G401.6 (cell line): ENCODE data around the gene ZNF408.

ENCODE experiments used
- FAIRE-seq: peaks from 2 replicates; lab custom pipeline; 2012; peaks lifted over from hg19 to GRCh38; lab: Jason Lieb, UNC

The ZNF408 gene

DNA sequence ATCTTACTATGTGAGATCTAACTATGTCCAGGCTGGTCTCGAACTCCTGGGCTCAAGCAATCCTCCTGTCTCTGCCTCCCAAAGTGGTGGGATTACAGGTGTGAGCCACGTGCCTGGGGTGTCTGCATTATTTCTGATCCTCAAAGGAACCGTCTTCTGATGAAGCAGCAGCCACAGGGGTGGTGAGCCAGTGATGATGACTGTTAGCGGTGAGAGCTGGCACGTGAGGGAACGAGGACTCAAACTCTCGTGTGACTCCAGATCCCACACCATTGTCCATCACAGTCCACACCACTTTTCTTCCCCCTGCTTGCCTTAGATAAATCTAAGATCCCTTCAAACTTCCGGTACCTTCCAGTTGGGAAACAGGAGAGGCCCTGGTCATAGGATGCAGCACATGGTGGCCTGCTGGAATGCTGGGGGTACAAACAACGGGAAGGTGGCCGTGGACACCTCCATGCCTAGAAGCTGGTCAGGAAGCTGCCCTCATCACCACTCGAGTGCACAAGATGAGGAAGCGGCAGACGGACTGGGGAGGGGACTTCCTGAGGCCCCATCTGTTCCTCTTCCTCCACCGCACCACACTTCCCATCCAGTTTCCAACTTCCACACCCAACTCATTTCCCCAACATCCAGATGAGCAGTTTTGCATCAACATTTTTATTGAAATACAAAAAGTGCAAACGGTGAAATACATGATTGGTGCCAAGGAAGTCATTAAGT, 24.2 kb upstream of the ZNF408 start:
- no peak for FAIRE-seq

DNA sequence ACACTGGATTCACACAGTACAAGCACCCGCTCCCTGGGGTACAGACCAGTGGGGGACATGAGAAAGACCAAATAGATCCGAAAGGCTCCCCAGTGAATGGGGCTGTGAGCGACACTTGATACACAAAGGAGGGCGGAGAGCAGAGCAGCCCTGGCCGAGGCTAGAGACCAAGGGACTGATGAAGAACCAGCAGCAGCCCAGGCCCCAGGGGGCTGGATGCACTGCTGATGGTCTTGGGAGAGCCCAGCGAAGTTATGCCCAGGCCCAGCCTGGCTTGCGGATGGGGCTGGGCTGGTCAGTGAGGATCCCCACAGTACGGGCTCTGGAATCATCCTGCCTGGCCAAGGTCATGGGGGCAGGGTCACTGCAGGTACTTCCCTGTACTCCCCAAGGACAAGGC, 23.7 kb upstream of the ZNF408 start:
- FAIRE-seq: no peak

DNA sequence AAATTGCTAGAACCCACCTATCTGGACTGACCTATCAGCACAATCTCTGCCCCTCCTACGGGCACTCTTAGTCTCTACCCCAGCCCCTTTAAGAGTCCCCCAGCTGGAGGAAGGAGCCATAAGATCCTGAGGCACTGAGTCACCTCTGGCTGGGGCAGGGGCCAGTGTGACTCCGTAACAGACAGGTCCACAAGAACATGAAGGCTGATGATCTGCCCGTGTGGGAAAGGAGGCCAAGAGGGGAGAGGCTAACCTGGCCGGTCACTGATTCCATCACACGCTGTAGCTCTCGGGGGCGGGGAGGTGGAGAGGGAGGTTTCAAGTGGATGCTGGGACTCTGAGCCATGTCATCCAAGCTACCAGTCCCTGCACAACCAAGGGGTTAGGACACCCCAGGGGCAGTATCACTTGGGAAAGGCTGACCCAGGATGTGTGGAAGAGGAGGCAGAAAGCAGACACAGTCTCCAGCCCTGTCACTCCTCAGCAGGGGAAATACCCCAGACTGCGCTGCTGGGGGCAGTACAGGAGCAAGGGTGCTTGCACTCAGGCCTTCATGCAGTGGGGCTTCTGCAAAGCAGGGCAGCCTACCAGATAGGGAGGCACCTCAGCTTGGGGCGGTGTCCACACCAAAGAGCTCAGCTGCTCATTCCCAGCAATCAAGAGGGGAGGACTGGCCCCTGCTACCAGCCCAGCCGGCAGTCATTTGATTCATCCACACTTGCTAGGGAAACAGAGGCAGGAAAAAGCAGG, 22.7 kb upstream of the ZNF408 start:
- FAIRE-seq: no peak

DNA sequence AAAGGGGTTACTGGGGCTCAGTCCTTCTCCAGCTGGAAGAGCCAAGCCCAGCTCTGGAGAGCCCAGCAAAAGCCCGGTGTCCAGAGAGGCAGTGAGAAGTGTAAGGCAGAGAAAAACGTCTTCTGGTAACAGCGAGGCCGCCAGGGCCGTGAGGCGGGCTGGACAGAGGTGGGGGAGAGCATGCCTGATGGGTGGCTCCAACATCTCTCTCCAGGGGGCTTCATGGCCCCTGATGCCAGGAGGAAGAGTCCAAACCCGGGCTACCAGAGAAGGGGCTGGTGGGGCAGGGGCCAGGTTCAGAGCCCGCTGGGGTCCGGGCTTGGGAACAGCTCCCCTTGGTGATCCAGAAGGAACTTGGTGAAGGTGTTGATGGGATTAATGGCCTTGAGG, 22.1 kb upstream of the ZNF408 start:
- FAIRE-seq: no peak

DNA sequence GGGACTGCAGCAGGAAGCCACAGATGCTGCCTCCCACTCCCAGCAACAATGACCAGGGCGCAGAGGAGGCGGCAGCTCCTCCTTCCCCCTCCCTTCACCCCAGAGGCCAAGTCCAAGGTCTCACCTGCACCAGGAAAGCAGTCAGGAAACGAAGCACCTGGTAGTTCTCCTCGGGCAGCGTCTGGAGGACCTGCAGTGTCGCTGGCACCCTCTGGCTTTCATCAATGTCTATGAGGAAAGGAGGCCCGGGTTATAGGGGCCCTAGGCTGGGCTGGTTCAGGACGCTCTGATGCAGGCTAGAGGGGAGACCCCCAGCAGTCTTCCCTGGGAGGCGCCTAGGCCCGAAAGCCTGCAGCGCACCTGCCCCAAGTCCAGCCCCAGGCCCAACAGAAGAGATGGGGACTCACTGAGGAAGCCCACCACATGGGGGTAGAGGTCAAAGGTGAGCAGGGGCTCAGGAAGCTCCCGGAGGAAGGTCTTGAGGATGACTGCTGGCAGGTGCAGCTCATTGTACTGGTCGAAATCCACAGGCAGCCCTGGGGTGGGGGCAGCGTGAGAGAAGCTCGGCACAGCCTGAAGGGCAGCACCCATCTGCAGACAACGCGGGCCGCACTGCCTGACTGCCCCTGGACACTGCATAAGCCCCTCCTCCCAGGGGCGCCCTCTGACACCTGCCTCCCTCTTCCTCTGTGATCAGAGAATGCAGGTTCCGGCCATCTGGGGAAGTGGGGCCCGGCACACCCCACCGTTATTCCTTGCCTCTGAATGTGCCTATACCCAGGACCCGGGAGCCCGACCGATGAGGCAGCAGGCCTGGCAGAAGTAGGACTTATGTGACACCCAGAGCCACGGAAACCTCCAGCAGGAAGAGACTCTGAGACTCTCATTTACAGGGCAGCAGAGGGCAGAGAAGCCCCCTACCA, 21.3 kb upstream of the ZNF408 start:
- no peak for FAIRE-seq

DNA sequence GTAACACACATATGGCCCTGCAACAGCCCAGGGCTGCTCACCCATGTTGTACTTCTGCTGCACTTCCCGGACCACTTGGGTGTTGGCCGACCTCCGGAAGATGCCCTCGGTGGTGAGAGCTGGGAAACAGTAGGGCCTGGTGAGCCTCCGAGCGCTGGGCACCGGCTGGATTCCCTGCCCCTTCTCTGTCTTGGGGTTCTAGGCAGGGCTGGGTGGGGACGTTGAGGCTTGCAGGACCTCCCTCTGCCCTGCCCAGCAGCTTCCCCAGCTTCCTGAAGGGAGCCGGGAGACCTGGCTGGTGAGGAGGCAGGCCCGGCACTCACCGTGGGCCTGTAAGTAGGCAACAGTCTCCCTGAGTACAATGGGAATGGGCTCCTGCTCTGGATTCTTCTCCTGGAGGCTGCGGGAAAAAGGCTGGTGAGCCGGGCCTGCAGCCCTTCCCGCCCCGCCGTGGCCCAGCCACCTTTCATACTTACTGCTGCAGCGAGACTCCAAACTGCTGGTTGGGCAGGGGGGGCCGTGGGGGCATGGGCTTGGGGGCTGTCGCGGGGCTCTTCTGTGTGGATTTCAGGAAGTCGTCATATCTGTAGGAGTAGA, 20.6 kb upstream of the ZNF408 start:
- FAIRE-seq: no peak

DNA sequence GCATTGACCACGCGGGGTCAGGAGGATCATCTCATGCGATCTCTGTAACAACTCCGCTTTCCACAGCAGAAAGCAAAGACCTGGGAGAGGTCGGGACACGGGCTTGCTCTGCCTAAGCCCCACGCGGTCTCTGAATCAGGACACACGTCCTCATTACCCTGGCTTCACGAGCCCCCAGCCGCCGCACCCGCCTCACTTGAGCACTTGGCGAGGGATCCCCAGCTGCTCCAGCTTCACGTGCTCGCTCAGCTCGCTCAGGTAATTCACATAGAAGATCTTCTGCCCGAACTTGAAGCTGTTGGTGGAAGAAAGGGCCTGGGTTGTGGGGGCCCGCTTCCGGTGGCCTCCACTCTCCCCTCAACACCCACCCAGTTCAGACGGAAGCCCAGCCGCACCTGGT, 20.0 kb upstream of the ZNF408 start:
- no peak for FAIRE-seq

DNA sequence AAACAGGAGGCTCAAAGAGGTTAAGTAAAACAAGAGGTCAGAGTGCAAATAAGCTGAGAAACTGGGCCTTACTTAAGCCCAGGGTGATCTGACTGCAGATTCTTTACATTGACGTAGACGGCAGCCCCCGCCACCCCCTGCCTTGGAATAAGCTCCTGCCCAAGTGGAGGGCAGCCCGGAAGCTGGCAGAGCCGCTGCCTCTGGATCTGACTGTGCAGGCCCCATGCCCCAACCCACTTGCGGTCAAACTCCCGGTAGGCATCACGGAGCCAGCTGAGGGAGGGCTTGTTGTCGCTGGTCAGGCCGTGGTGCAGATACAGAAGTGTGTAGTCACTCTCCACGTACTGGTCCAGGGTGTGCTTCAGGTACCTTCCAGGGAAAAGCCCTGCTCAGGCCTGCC, 19.0 kb upstream of the ZNF408 start:
- FAIRE-seq: no peak

DNA sequence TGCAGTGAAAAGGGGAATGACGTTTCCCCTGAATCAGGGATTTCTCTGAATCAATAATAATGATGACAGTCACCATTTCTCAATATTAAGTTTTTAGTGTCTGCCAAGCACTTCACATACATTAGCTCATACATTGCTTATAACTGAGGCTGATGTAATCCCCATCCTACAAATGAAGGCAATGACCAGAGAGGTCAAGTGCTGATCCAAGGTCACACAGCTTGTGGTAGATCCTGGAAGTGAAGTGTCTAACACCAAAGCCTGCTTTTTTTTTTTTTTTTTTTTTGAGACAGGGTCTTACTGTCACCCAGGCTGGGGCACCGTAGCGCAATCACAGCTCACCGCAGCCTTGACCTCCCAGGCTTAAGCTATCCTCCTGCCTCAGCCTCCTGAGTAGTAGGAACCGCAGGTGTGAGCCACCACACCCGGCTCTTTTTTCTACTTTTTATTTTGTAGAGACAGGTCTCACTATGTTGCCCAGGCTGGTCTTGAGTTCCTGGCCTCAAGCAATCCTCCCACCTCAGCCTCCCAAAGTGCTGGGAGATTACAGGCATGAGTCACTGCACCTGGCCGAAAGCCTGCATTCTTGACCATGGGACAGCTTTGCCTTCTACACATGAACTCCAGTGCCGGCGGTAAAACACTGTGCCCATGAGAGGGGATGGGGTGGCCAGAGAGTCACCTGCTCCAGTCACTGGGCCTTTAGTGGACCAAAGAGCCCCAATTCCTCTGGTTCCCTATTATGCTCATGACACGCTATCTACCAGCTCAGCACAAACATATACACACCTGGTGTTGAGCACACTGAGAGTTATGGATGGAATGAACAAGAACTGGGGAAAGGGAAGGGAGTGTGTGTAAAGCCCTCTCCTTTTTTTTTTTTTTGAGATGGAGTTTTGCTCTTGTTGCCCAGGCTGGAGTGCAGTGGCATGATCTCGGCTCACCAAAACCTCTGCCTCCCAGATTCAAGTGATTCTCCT, 17.8 kb upstream of the ZNF408 start:
- no peak for FAIRE-seq

DNA sequence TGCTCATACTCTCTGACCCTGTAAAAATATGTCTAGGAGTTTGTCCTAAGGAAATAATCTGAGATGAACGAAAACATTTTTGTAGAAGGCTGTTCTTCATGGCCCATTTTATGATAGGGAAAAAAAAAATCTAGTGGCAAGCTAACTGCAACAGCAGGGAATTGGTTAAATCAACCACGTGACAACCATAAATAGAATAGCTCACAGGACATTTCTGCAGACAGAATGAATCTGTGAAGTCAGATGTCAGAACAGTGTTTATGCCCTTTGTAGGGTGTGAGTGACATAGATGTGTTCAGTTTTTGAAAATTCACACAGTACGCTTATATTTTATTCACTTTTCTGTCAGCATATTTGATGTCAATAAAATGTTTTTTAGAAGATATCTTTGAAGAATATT, 16.5 kb upstream of the ZNF408 start:
- FAIRE-seq: no peak

DNA sequence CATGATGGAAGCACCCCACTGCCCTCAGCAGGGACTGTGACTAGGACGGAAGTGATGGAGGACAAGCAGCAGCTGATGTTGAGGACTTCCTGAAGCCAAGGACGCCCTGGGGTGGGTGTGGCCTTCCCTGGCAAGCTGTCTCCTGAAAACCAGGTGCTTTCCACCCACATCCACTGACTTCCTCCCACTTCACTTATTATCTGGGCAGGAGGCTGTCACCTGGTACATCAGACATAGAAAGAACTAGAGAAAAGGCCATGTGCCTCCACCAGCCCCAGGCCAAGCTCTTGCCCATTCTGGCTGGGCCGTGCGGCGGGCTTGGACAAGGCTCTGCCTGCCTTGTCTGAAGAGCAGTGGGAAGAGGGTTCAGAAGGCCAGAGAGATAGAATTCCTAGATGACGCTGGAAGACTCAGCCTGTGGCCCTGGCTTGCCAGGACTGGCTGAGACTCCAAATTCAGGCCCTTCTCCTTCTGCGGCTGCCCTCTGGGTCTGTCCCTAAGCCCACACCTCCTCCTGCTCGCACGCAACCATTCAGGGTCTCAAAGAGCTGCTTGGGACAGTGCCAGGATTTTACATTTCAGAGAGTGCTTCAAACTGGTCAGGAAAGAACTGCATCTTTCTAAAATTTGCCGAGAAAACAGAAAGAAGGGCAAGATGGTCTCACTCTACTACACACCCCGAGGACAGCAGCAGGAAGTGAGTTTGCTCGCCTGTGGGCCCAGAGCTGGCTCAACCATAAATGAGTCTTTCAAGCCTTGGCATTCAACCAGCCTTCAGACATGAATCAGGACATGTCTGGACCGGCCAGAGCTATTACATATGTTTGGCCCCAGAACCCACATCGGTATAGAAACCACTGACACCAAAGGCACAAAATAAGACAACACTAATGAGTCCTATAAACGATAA, 13.7 kb upstream of the ZNF408 start:
- no peak for FAIRE-seq

DNA sequence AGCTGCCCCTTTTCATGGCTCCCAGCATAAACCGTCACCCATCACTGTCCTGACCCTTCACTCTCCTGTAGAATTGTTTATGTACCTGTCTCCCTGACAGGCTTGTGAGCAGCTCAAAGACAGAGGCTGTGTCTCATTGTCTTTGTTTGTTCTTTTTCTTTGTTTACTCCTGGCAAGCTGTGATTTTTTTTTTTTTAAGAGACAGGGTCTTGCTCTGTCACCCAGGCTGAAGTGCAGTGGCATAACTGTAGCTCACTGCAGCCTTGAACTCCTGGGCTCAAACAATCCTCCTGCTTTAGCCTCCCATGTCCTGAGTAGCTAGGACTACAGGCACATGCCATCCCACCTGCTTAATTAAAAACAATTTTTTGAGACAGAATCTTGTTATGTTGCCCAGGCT, 10.1 kb upstream of the ZNF408 start:
- no peak for FAIRE-seq

DNA sequence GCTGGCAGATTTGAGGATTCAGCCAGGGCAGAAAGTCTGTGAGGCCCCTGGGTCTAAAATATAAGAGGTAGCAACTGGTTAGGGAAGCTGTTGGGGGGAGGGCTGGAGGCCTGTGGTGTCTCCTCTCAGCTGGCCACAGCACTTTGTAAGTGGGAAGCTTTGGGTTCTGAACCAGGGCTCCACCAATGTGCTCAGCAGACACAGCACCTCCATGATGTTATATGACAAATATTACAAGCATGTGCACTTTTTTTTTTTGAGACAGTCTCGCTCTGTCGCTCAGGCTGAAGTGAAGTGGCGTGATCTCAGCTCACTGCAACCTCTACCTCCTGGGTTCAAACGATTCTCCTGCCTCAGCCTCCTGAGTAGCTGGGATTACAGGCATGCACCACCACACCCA, 8.4 kb upstream of the ZNF408 start:
- FAIRE-seq: no peak

DNA sequence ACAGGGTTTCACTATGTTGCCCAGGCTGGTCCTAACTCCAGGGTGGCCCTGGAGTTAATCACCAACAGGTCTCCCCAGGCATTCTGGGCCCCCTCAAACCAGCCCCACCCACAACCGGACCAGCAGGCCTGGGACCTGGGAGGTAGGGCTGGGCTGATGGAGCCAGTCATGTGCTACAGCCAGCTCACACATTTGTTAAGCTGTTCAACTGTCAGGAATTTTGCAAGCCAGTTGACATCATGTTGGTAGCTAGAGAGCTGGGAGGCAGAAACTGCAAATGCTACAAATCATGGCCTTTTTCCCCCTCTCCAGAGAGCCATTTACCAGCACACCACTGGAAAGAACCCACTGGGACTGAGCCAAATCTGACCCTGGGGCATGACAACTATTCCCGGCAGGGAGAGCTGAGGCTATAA, 7.2 kb upstream of the ZNF408 start:
- no peak for FAIRE-seq

DNA sequence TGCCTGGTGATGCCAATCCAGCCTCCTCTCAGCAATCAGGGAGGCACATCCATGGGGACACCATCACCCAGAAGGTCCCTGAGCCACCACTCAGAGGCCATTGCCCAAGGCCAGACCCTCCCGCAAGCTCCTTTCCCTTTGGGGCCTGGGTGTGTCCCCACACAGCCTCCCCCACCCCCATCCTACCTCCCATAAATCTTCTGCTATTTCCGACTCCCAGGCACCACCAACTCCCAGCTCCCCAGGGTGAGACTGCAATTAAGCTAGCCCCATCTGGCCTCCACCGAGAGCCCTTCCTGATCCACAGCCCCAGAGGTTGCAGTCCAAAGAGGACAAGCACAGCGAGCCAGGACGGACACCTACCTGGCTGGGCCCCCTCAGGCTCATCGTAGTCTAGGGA, 6.8 kb upstream of the ZNF408 start:
- no peak for FAIRE-seq

DNA sequence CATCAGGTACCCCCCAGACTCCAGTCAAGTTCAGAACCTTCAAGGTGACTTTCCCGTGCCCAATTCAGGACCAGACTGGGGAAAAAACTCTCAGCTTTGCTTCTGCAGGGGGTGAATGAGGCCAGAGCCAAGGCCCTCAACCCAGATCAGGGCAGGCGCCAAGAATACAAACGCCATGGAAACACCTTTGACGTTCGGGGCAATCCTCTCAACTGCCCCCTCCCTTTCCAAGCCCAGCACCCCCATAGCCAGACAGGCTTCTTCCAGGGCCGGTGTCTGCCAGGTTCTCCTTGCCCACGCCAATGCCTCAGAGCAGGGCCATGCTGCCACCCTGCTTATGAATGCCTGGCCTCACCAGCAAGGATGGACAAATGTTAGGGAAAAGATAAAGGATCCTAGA, 6.2 kb upstream of the ZNF408 start:
- no peak for FAIRE-seq

DNA sequence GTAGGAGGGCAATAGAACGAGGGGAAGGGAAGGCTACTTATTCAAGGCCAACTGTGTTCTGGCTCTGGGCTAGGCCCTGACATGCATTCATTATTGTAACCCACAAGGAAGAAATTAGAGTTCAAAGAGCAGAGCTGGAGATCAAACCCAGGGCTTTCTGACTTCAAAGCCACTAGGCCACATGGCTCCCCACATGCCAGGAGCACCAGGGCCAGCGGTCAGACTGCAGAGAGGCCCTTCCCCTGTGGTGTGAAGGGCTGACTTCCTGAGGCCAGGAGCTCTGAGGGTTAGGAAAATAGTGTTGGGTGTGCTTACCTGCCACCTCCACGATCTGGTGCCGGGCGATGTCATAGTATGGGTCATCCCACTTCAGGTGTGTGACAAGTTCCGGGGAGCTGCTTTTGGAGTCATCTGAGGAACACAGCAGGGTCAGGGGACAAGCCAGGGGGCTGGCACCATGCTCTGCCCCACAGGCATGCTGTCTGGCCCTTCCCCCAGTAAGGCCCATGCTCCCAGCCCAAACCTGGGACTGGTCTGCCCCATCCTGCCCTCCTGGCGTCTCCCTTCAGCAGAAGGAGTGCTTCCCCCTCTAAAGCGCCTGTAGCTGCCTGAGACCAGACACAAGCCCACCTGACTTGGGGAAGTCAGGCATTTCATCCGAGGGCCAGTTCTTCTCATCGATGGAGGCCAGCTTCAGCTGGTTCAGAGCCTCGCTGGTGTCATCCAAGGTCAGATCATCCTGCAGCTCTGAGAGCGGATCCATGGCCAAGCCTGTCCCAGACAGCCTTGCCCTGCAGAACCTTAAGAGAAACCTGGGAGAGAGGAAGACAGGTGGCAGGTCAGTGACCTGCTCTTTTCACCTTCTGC, 5.3 kb upstream of the ZNF408 start:
- FAIRE-seq: no peak

DNA sequence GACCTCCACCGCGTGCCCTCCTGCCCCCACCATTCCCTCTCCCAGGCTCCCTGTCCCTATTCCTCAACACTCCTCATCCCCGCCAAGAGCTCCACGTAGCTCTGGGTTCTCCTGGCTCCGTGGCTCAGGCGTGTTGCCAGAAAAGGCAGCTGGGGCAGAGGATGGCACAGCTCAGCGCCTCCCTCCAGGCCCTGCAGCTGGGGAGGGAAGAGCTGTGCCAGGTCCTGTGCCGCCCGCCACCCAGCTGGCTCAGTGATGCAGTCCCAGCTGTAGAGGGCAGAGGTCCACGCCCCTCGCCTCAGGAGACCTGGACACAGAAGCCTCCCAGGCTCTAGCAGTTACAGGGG, 4.6 kb upstream of the ZNF408 start:
- no peak for FAIRE-seq

DNA sequence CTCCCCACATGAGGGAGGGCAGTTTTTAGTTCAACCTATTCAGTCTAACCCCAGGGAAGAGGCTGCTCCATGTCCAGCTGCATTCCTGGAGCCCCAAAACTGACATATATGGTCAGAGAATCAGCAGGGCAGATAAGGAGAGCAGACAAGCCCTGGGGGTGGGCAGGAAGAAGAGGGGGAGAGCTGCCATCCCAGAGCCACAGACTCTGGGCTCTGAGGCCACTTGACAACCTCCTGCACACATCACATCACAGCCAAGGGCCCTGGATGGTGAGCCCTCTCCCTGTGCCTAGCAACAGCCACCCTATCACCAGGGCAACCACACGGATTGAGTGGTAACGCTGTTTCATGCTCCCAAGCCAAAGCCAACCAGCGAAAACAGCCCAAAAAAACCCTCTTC, 3.5 kb upstream of the ZNF408 start:
- no peak for FAIRE-seq
